VCaP (cell line): ENCODE results near the gene SLC35F4.

Experiments
- H3K27ac ChIP-seq: fragments of 450-650 bp; 2 replicates; pipeline ENCODE4 v1.5.1; 2017
- TF ChIP-seq, protein P1 (sequence below): fragments of 450-650 bp; conservative IDR thresholded peaks from 2 replicates; pipeline ENCODE4 v1.5.1; 2017; ENCODE audit warnings: mild to moderate bottlenecking, moderate library complexity

SLC35F4 gene

DNA sequence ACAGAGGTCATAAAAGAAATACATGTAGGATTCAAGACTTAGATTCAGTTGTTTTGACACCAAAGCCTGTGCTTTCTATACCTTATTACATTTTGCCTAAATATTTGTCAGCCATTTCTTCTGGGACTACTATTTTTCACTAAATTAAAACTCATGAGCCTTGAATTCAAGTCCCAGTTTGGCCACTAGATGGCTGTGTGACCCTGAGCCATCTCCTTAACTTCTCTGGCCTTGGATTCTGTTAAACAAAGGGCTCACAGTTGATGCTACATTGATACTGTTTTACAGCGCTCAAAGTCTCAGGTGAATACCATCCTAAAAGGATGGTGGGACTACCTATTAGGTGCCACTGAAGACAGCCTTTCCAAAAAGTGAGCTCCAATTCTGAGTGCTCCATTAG lies 332.7 kb downstream of the SLC35F4 start:
- TF ChIP-seq, protein P1, sequence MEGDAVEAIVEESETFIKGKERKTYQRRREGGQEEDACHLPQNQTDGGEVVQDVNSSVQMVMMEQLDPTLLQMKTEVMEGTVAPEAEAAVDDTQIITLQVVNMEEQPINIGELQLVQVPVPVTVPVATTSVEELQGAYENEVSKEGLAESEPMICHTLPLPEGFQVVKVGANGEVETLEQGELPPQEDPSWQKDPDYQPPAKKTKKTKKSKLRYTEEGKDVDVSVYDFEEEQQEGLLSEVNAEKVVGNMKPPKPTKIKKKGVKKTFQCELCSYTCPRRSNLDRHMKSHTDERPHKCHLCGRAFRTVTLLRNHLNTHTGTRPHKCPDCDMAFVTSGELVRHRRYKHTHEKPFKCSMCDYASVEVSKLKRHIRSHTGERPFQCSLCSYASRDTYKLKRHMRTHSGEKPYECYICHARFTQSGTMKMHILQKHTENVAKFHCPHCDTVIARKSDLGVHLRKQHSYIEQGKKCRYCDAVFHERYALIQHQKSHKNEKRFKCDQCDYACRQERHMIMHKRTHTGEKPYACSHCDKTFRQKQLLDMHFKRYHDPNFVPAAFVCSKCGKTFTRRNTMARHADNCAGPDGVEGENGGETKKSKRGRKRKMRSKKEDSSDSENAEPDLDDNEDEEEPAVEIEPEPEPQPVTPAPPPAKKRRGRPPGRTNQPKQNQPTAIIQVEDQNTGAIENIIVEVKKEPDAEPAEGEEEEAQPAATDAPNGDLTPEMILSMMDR, result peak; percentile 69

DNA sequence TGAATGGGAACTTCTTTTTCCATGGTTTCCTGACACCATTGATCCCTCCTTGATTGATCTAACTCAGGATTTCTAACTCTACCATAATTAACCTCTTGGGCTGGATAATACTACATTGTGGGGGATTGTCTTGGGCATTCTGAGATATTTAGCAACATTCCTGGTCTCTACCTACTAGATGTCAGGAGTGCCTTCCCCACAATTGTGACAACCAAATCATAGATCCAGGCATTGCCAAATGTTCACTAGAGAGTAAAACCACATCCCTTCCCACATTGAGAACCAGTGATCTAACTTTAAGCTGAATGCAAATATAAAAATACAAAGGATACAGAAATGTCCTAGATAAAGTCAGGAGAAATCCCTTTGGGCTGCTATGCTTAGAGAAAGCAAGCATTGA lies 335.3 kb downstream of the SLC35F4 start:
- H3K27ac ChIP-seq, result no peak overlapping the region
- TF ChIP-seq, protein P1, result no peak

More for the DNA sequence above, 332.7 kb downstream of the SLC35F4 start:
- H3K27ac ChIP-seq, result no peak overlapping the region

DNA sequence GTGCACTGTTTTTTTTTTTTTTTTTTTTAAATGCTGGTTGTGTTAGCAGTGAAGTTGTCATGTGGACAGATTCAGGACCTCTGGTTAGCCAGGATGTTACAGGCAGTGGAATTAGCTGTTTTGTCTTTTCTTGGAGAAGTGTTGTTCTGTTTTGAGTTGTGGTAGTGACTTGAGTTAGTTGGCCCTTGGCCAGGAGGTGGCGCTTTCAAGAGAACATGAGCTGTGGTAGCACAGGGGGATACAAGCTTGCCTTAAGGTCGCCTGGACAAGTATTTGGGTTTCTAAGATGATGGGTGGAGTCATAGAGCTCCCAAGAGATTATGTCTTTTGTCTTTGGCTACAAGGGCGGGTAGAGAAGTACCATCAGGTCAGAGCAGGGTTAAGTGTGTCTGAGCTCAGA lies 338.9 kb downstream of the SLC35F4 start:
- TF ChIP-seq, protein P1, result no peak
- H3K27ac ChIP-seq, result no peak overlapping the region

DNA sequence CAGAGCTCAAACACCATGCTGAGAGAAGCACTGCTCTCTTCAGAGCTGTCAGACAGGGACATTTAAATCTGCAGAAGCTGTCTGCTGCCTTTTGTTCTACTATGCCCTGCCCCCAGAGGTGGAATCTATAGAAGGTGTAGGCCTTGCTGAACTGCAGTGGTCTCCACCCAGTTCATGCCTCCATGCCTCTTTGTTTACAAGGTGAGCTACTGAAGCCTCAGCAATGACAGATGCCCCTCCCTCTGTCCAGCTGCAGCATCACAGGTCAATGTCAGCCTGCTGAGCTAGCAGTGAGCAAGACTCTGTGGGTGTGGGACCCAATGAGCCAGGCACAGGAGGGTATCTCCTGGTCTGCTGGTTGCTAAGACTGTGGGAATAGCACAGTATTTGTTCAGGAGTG lies 346.8 kb downstream of the SLC35F4 start:
- H3K27ac ChIP-seq, result no peak overlapping the region
- TF ChIP-seq, protein P1, result no peak
